ENCODE results near the gene CARS1. TPM values are rescaled to one million over a fixed set of nuclear protein-coding genes. Genes with fewer than 3 reads are reported as not detected.

CARS1 gene
- total RNA-seq, 1 donor from 2014 or later, result 47.6 TPM

DNA sequence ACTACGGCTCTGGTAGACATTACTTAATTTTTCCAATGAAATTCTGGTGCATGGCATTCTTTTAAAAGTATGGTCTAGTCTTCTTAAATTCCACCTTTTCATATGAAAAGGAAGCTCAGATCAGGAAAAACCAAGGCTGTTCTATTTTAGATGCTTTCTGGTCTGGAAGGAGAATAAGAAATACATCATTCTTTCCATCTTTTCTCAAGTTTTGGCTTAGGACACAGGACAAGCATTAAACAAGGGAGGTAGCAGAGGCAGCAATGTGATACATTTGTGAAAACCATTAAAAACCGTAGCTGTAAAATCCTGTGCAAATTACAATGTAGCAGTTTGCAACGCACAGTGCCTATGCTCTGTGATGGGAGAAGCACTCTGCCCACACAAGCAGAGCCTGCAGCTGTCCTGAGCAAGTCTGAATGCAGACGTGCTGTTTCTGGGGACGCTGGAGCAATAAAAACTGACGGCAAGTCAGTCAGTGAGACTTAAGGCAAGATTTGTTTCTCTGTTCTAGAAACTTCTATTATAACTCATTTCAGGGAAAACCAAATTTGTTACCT, 88.8 kb downstream of the CARS1 start:
- no peak for DNase-seq (ENCODE audit: low spot score)
- no peaks in the 10 kb centered on the region for H3K9me3 Mint-ChIP-seq (ENCODE audit: unreplicated experiment)
- peaks cover 58% of the 10 kb centered on the region for H3K36me3 Mint-ChIP-seq (ENCODE audit: low read depth, unreplicated experiment)
- H3K4me3 Mint-ChIP-seq (ENCODE audit: unreplicated experiment), result no peak overlapping the region
- TF ChIP-seq, protein P1, sequence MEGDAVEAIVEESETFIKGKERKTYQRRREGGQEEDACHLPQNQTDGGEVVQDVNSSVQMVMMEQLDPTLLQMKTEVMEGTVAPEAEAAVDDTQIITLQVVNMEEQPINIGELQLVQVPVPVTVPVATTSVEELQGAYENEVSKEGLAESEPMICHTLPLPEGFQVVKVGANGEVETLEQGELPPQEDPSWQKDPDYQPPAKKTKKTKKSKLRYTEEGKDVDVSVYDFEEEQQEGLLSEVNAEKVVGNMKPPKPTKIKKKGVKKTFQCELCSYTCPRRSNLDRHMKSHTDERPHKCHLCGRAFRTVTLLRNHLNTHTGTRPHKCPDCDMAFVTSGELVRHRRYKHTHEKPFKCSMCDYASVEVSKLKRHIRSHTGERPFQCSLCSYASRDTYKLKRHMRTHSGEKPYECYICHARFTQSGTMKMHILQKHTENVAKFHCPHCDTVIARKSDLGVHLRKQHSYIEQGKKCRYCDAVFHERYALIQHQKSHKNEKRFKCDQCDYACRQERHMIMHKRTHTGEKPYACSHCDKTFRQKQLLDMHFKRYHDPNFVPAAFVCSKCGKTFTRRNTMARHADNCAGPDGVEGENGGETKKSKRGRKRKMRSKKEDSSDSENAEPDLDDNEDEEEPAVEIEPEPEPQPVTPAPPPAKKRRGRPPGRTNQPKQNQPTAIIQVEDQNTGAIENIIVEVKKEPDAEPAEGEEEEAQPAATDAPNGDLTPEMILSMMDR (IDR thresholded peaks at IDR 0.05; ENCODE audit: unreplicated experiment), result no peak
- H3K27me3 Mint-ChIP-seq (ENCODE audit: unreplicated experiment), result peaks cover 3% of the 10 kb centered on the region
- H3K4me1 Mint-ChIP-seq (ENCODE audit: unreplicated experiment), result no peaks in the 10 kb centered on the region
- H3K27ac Mint-ChIP-seq (ENCODE audit: unreplicated experiment), result no peak overlapping the region

DNA sequence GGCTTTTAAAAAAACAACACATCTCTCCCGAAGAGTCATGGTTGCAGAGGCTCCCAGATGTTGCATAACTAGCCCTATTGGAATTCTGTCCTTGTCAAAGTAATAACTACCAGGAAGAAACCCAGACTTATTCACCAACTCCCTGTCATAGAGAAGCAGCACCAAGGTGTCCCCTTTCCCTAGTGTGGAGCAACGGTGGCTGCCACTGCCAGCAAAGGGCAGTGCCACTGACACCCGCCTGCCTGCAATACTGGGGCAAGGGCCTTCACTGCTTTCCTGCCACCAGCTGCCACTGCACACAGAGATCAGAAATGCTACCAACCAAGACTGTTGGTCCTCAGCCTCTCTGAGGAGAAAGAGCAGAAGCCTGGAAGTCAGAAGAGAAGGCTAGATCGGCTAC, 92.4 kb downstream of the CARS1 start:
- no peaks in the 10 kb centered on the region for H3K9me3 Mint-ChIP-seq (ENCODE audit: unreplicated experiment)
- TF ChIP-seq, protein P1 (IDR thresholded peaks at IDR 0.05; ENCODE audit: unreplicated experiment), result no peak
- no peak overlapping the region for H3K4me3 Mint-ChIP-seq (ENCODE audit: unreplicated experiment)
- no peak overlapping the region for H3K27ac Mint-ChIP-seq (ENCODE audit: unreplicated experiment)
- H3K4me1 Mint-ChIP-seq (ENCODE audit: unreplicated experiment), result no peaks in the 10 kb centered on the region
- H3K27me3 Mint-ChIP-seq (ENCODE audit: unreplicated experiment), result peaks cover 4% of the 10 kb centered on the region
- H3K36me3 Mint-ChIP-seq (ENCODE audit: low read depth, unreplicated experiment), result peaks cover 56% of the 10 kb centered on the region
- DNase-seq (ENCODE audit: low spot score), result no peak

DNA sequence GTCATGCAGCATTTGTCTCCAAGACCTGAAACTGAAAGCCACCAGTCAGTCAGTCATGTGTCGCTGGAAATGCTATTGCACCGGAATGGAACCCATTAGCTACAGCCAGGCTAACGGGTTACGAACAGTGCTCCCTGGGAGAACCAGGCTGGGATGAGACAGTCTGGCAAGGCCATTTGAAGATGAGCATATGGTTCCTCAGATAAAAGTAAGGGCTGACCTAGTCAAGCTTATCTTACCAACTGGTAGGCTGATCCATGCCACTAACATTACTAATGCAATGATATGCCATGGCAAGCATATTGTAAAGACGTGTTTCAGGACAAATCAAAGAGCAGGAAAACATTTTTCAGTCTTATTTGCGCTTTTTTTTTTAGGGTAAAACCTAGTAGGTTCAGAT, 93.5 kb downstream of the CARS1 start:
- Mint-ChIP-seq H3K36me3 (ENCODE audit: low read depth, unreplicated experiment) (peaks cover 64% of the 10 kb centered on the region), H3K27ac (ENCODE audit: unreplicated experiment) (no peak overlapping the region), H3K4me3 (ENCODE audit: unreplicated experiment) (no peak overlapping the region), H3K4me1 (ENCODE audit: unreplicated experiment) (no peaks in the 10 kb centered on the region), H3K9me3 (ENCODE audit: unreplicated experiment) (no peaks in the 10 kb centered on the region), H3K27me3 (ENCODE audit: unreplicated experiment) (peaks cover 4% of the 10 kb centered on the region)
- TF ChIP-seq, protein P1 (IDR thresholded peaks at IDR 0.05; ENCODE audit: unreplicated experiment), result no peak
- no peak for DNase-seq (ENCODE audit: low spot score)

DNA sequence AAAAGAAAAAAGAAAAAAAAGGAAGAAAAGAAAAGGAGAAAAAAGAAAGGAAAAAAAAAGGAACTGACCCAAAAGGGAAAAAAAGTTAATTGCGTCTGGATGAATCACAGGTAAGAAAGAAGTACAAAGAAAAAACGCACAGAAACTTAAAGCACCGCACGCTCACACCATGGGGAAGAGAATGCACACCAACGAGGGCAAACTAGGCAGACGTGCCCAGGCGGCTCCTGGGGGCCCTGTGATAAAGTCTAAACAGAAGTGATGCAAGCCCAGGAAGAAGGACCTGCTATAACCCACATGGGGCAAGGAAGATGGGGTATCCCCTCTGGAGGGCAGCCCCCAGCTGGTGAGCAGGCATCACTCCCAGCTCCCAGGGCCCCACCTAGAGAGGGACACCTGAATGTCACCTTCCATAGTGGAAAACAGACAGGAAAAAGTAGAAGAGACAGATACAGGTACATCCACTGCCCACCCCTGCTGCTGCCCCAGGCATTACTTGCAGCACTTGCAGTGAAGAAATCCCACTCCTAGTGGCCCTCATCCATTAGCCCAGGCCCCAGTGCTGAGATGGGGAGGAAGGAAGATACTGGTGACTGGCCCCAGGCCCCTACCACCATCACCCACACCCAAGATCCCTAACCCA, 94.0 kb downstream of the CARS1 start:
- Mint-ChIP-seq H3K27ac (ENCODE audit: unreplicated experiment) (no peak overlapping the region), H3K9me3 (ENCODE audit: unreplicated experiment) (no peaks in the 10 kb centered on the region), H3K36me3 (ENCODE audit: low read depth, unreplicated experiment) (peaks cover 63% of the 10 kb centered on the region), H3K27me3 (ENCODE audit: unreplicated experiment) (peaks cover 4% of the 10 kb centered on the region), H3K4me3 (ENCODE audit: unreplicated experiment) (no peak overlapping the region), H3K4me1 (ENCODE audit: unreplicated experiment) (no peaks in the 10 kb centered on the region)
- TF ChIP-seq, protein P1 (IDR thresholded peaks at IDR 0.05; ENCODE audit: unreplicated experiment), result no peak
- no peak for DNase-seq (ENCODE audit: low spot score)

DNA sequence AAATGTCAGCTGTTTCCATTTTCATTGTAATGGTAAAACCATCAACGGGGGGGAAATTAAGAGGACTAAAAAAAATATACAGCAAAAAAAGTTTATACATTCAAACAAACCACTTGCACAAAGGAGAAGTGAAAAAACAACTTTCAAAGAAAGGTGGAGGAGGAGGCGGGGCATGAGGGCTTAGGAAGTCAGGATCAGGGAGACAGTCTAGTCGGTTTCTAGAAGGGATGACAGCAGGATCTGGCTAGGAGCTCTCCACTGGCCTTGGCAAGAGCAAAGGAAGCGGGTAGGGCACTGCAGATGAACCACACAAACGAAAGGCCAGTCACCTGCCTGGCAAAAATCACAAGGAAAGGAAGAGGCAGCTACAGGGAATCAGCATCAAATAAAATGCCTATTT, 96.1 kb downstream of the CARS1 start:
- TF ChIP-seq, protein P1 (IDR thresholded peaks at IDR 0.05; ENCODE audit: unreplicated experiment), result no peak
- peaks cover 59% of the 10 kb centered on the region for H3K36me3 Mint-ChIP-seq (ENCODE audit: low read depth, unreplicated experiment)
- no peaks in the 10 kb centered on the region for H3K4me1 Mint-ChIP-seq (ENCODE audit: unreplicated experiment)
- DNase-seq (ENCODE audit: low spot score), result no peak
- H3K9me3 Mint-ChIP-seq (ENCODE audit: unreplicated experiment), result no peaks in the 10 kb centered on the region
- H3K27ac Mint-ChIP-seq (ENCODE audit: unreplicated experiment), result no peak overlapping the region
- H3K27me3 Mint-ChIP-seq (ENCODE audit: unreplicated experiment), result peaks cover 4% of the 10 kb centered on the region
- no peak overlapping the region for H3K4me3 Mint-ChIP-seq (ENCODE audit: unreplicated experiment)
